PC-9 (cell line): ENCODE results near the gene MED13L.

Experiments
- CTCF ChIP-seq: fragments of 200-600 bp; sonication (generic); conservative IDR thresholded peaks from 2 replicates; pipeline ENCODE4 v1.6.1; 2017; ENCODE audit warnings: mixed run types, antibody characterized with exemption, mild to moderate bottlenecking, moderate library complexity
- EZH2 ChIP-seq: fragments of 200-600 bp; sonication (generic); IDR thresholded peaks from 2 replicates; pipeline ENCODE4 v1.8.0; 2017; ENCODE audit warnings: antibody characterized with exemption, low read depth

GRCh38 chr12:116265351-116266147 is 11.9 kb downstream of the MED13L start:
- TF ChIP-seq CTCF (no peak), EZH2 (no peak)
